Left lung (tissue), 10 donors: ENCODE results near the gene A2M. TPM values are rescaled to one million over a fixed set of nuclear protein-coding genes. Genes with fewer than 3 reads are reported as not detected.
"Not testable (repeated sequence)": the region's sequence is repeated elsewhere in the genome, so short reads cannot be mapped to it uniquely, and the experiment has no call there.

ENCODE experiments used
- ATAC-seq: fragments of 200-7000 bp; cut with Tn5 transposase; one replicate; pipeline ENCODE4 v1.9.1; 2020; ENCODE audit warnings: moderate library complexity
- DNase-seq, 4 donors: peaks; one replicate each; pipeline ENCODE4 v3.0.0-alpha.2; 2013 to 2020
- H3K27ac ChIP-seq, 2 donors: fragments of 200-600 bp; sonication (generic) in 1 of 2; one replicate each; pipeline versions ENCODE4 v1.5.0 to v1.8.0; 2020 to 2021
- H3K27me3 ChIP-seq, 2 donors: fragments of 200-600 bp; sonication (generic) in 1 of 2; one replicate each; pipeline versions ENCODE4 v1.5.0 to v1.8.0; 2020 to 2021
- H3K36me3 ChIP-seq, 2 donors: fragments of 200-600 bp; sonication (generic) in 1 of 2; one replicate each; pipeline versions ENCODE4 v1.5.0 to v1.8.0; 2020 to 2021
- H3K4me1 ChIP-seq, 2 donors: fragments of 200-600 bp; one replicate each; pipeline ENCODE4 v1.8.0; 2021
- H3K4me3 ChIP-seq, 2 donors: fragments of 200-600 bp; sonication (generic) in 1 of 2; one replicate each; pipeline versions ENCODE4 v1.5.0 to v1.8.0; 2020 to 2021; ENCODE audit warnings: mild to moderate bottlenecking in 1 of 2
- H3K9me3 ChIP-seq, 2 donors: fragments of 200-600 bp; sonication (generic) in 1 of 2; one replicate each; pipeline versions ENCODE4 v1.5.0 to v1.8.0; 2020 to 2021
- CTCF ChIP-seq, 2 donors: fragments of 200-600 bp; sonication (generic) in 1 of 2; IDR thresholded peaks; one replicate each; pipeline versions ENCODE4 v1.5.0 to v1.8.0; 2021; ENCODE audit warnings: antibody characterized with exemption in 2 of 2
- intact Hi-C, 2 donors: fragments of 100-400 bp; cut with DNase I; formaldehyde crosslinking; loops; one replicate each; pipeline versions ENCODE4 v1.11.2 to v1.14.2; 2022
- polyA plus RNA-seq, 6 donors: library from polyadenylated mRNA; unstranded; fragments of 120-200 nt; gene quantifications; one replicate each; pipeline ENCODE4 v1.2.1, GENCODE V29; 2013; ENCODE audit not compliant: insufficient read length in 6 of 6
- total RNA-seq, 2 donors: library from RNA; stranded (reverse); fragmentation: NEBNext Ultra II Directional; extraction: Animal tissue kit (Norgen Biotek cat#: 25700); gene quantifications; one replicate each; pipeline ENCODE4 v1.2.1, GENCODE V29; 2021
- donor health status: DM: no; HTN: yes; CAD: no.
- donor health status: DM: no; HTN: no; CAD: no.

Gene A2M
- total and polyA plus RNA-seq, 8 donors, result 814 to 2,660 (median 2,105) TPM

- ATAC-seq (no peak), DNase-seq (no peak)
- Histone ChIP-seq H3K4me1 (no peaks in the 10 kb centered on the region), H3K27ac (no peak overlapping the region), H3K9me3 (peaks cover 2 to 22% of the 10 kb centered on the region in 2 donors), H3K27me3 (no peaks in the 10 kb centered on the region), H3K4me3 (no peak overlapping the region), H3K36me3 (no peaks in the 10 kb centered on the region)
- intact Hi-C loops, result no loop called here
- TF ChIP-seq CTCF (IDR thresholded peaks at IDR 0.05), result no peak
Measured at GRCh38 chr12:9148926-9149325, 33.2 kb upstream of the A2M start.

- H3K36me3 ChIP-seq, result no peaks in the 10 kb centered on the region
- no peaks in the 10 kb centered on the region for H3K27me3 ChIP-seq
- no peak overlapping the region for H3K4me3 ChIP-seq
- intact Hi-C loops, result no loop called here
- no peak for TF ChIP-seq CTCF (IDR thresholded peaks at IDR 0.05)
- DNase-seq (no peak), ATAC-seq (no peak)
- H3K9me3 ChIP-seq, result peaks cover 2 to 26% of the 10 kb centered on the region in 2 donors
- no peaks in the 10 kb centered on the region for H3K4me1 ChIP-seq
- H3K27ac ChIP-seq, result no peak overlapping the region
Measured at GRCh38 chr12:9147461-9147860, 31.7 kb upstream of the A2M start.

GRCh38 chr12:9144730-9145106, 29.0 kb upstream of the A2M start:
- DNase-seq (no peak), ATAC-seq (no peak)
- intact Hi-C loops, result no loop called here

GRCh38 chr12:9143929-9144729, 28.4 kb upstream of the A2M start:
- Histone ChIP-seq H3K4me3 (no peak overlapping the region), H3K4me1 (no peaks in the 10 kb centered on the region), H3K27me3 (no peaks in the 10 kb centered on the region), H3K9me3 (peaks cover 2 to 28% of the 10 kb centered on the region in 2 donors), H3K36me3 (no peaks in the 10 kb centered on the region), H3K27ac (no peak overlapping the region)
- TF ChIP-seq CTCF (IDR thresholded peaks at IDR 0.05), result no peak
- DNase-seq (no peak), ATAC-seq (no peak)
- intact Hi-C loops, result no loop called here

More at GRCh38 chr12:9144730-9145106, 29.0 kb upstream of the A2M start:
- Histone ChIP-seq H3K9me3 (peaks cover 2 to 28% of the 10 kb centered on the region in 2 donors), H3K27ac (no peak overlapping the region), H3K4me1 (no peaks in the 10 kb centered on the region), H3K36me3 (no peaks in the 10 kb centered on the region), H3K27me3 (no peaks in the 10 kb centered on the region), H3K4me3 (no peak overlapping the region)
- no peak for TF ChIP-seq CTCF (IDR thresholded peaks at IDR 0.05)

- ATAC-seq (no peak), DNase-seq (no peak)
- no peaks in the 10 kb centered on the region for H3K4me1 ChIP-seq
- H3K27me3 ChIP-seq, result no peaks in the 10 kb centered on the region
- no peak overlapping the region for H3K4me3 ChIP-seq
- H3K27ac ChIP-seq, result no peak overlapping the region
- peaks cover 2 to 28% of the 10 kb centered on the region in 2 donors for H3K9me3 ChIP-seq
- intact Hi-C loops, result no loop called here
- TF ChIP-seq CTCF (IDR thresholded peaks at IDR 0.05), result no peak
- H3K36me3 ChIP-seq, result no peaks in the 10 kb centered on the region
Measured at GRCh38 chr12:9143137-9143536, 27.4 kb upstream of the A2M start.

- H3K4me1 ChIP-seq, ATAC-seq, H3K27me3 ChIP-seq, H3K36me3 ChIP-seq, DNase-seq, H3K27ac ChIP-seq, H3K4me3 ChIP-seq: not testable (repeated sequence)
- intact Hi-C loops, result loop anchor here in 1 of 2 donors (10.0 kb wide), 1 partner anchor 95 kb away; no protein-coding TSS in a partner anchor
- H3K9me3 ChIP-seq, result peaks cover 0 to 14% of the 10 kb centered on the region in 2 donors
Measured at GRCh38 chr12:9139588-9140290, 24.0 kb upstream of the A2M start.
